ENCODE measurements around the gene HEATR3.

Gene HEATR3

GRCh38 chr16:50102051-50102746 is 36.4 kb downstream of the HEATR3 start:
- Histone ChIP-seq H4K20me1 (ENCODE audit: insufficient read depth) (no peaks in the 10 kb centered on the region), H3K36me3 (ENCODE audit: insufficient read depth) (no peaks in the 10 kb centered on the region; the same call in 1 of the 2 replicates), H3K79me2 (ENCODE audit: insufficient read depth, low read depth) (no peaks in the 10 kb centered on the region), H3K4me1 (ENCODE audit: low read depth, poor library complexity, severe bottlenecking) (no peaks in the 10 kb centered on the region), H3K27ac (no peak overlapping the region), H3K27me3 (ENCODE audit: insufficient read depth, low read depth) (no peaks in the 10 kb centered on the region), H3K9ac (no peak overlapping the region), H2AFZ (ENCODE audit: low read depth) (no peak overlapping the region), H3K4me2 (no peak overlapping the region), H3K4me3 (IDR thresholded peaks at IDR 0.05; ENCODE audit: insufficient read depth, low read depth, low read length) (no peak overlapping the region)
- no peak for TF ChIP-seq CTCF (conservative IDR thresholded peaks at IDR 0.05; ENCODE audit: low read depth, low read length)

- Histone ChIP-seq H4K20me1 (ENCODE audit: insufficient read depth) (no peaks in the 10 kb centered on the region), H3K27me3 (ENCODE audit: insufficient read depth, low read depth) (no peaks in the 10 kb centered on the region), H3K9ac (no peak overlapping the region), H2AFZ (ENCODE audit: low read depth) (no peak overlapping the region), H3K4me3 (IDR thresholded peaks at IDR 0.05; ENCODE audit: insufficient read depth, low read depth, low read length) (no peak overlapping the region), H3K4me1 (ENCODE audit: low read depth, poor library complexity, severe bottlenecking) (no peaks in the 10 kb centered on the region), H3K4me2 (no peak overlapping the region), H3K36me3 (ENCODE audit: insufficient read depth) (no peaks in the 10 kb centered on the region; the same call in 1 of the 2 replicates), H3K27ac (no peak overlapping the region), H3K79me2 (ENCODE audit: insufficient read depth, low read depth) (no peaks in the 10 kb centered on the region)
- TF ChIP-seq CTCF (conservative IDR thresholded peaks at IDR 0.05; ENCODE audit: low read depth, low read length): no peak
These were observed 38.0 kb downstream of the HEATR3 start for GRCh38 chr16:50103764-50104163.

GRCh38 chr16:50114357-50115129 is 48.8 kb downstream of the HEATR3 start:
- no peak overlapping the region for H3K4me2 ChIP-seq

GRCh38 chr16:50120711-50121110 is 54.9 kb downstream of the HEATR3 start:
- no peaks in the 10 kb centered on the region for H4K20me1 ChIP-seq (ENCODE audit: insufficient read depth)
- H3K27ac ChIP-seq: peak overlapping the region; percentile 97
- no peak for TF ChIP-seq CTCF (conservative IDR thresholded peaks at IDR 0.05; ENCODE audit: low read depth, low read length)
- 0 out of 2 replicates have a peak overlapping the region, but pooled peaks have one; percentile 9 for H2AFZ ChIP-seq (ENCODE audit: low read depth)
- peaks cover 80% of the 10 kb centered on the region for H3K4me1 ChIP-seq (ENCODE audit: low read depth, poor library complexity, severe bottlenecking)
- H3K27me3 ChIP-seq (ENCODE audit: insufficient read depth, low read depth): no peaks in the 10 kb centered on the region
- H3K4me3 ChIP-seq (IDR thresholded peaks at IDR 0.05; ENCODE audit: insufficient read depth, low read depth, low read length): no peak overlapping the region
- H3K9ac ChIP-seq: peak overlapping the region; percentile 78
- no peaks in the 10 kb centered on the region for H3K79me2 ChIP-seq (ENCODE audit: insufficient read depth, low read depth)
- peak overlapping the region; percentile 74 for H3K4me2 ChIP-seq
- no peaks in the 10 kb centered on the region for H3K36me3 ChIP-seq (ENCODE audit: insufficient read depth)

More at GRCh38 chr16:50114357-50115129, 48.8 kb downstream of the HEATR3 start:
- H3K9ac ChIP-seq: no peak overlapping the region
- H3K36me3 ChIP-seq (ENCODE audit: insufficient read depth): no peaks in the 10 kb centered on the region
- H3K27ac ChIP-seq: no peak overlapping the region
- no peak overlapping the region for H3K4me3 ChIP-seq (IDR thresholded peaks at IDR 0.05; ENCODE audit: insufficient read depth, low read depth, low read length)
- peaks cover 38% of the 10 kb centered on the region for H3K4me1 ChIP-seq (ENCODE audit: low read depth, poor library complexity, severe bottlenecking)
- no peak for TF ChIP-seq CTCF (conservative IDR thresholded peaks at IDR 0.05; ENCODE audit: low read depth, low read length)
- H3K27me3 ChIP-seq (ENCODE audit: insufficient read depth, low read depth): no peaks in the 10 kb centered on the region
- H2AFZ ChIP-seq (ENCODE audit: low read depth): peak overlapping the region; percentile 42; the same call in 1 of the 2 replicates
- H3K79me2 ChIP-seq (ENCODE audit: insufficient read depth, low read depth): no peaks in the 10 kb centered on the region
- no peaks in the 10 kb centered on the region for H4K20me1 ChIP-seq (ENCODE audit: insufficient read depth)

Measured in KMS-11 (cell line).